Hepatocyte (in vitro differentiated cells): ENCODE measurements around the gene KIF23. TPM values are rescaled to one million over a fixed set of nuclear protein-coding genes. Genes with fewer than 3 reads are reported as not detected.

Experiments used
- DNase-seq: peaks from one replicate; pipeline ENCODE4 v3.0.0-alpha.2; 2016; ENCODE audit warnings: low spot score
- H2AFZ ChIP-seq: fragments of 200-600 bp; sonication (generic); 2 replicates; pipeline ENCODE4 v1.6.0; 2016; ENCODE audit warnings: antibody characterized with exemption, mild to moderate bottlenecking
- H3K27ac ChIP-seq: fragments of 200-600 bp; sonication (generic); 2 replicates; pipeline ENCODE4 v1.5.1; 2016; ENCODE audit warnings: mild to moderate bottlenecking
- H3K27me3 ChIP-seq: fragments of 200-600 bp; sonication (generic); 2 replicates; pipeline ENCODE4 v1.6.1; 2016
- H3K36me3 ChIP-seq: fragments of 200-600 bp; sonication (generic); replicated peaks from 2 replicates; pipeline ENCODE4 v1.5.1; 2016; ENCODE audit warnings: low read depth; ENCODE audit not compliant: insufficient read depth
- H3K4me1 ChIP-seq: fragments of 200-600 bp; sonication (generic); 2 replicates; pipeline ENCODE4 v1.5.1; 2016; ENCODE audit warnings: mild to moderate bottlenecking, moderate library complexity; ENCODE audit not compliant: insufficient read depth
- H3K4me2 ChIP-seq: fragments of 200-600 bp; sonication (generic); 2 replicates; pipeline ENCODE4 v1.6.0; 2016
- H3K4me3 ChIP-seq: fragments of 200-600 bp; sonication (generic); 2 replicates; pipeline ENCODE4 v1.5.1; 2016; ENCODE audit warnings: mild to moderate bottlenecking
- H3K79me2 ChIP-seq: fragments of 200-600 bp; sonication (generic); 2 replicates; pipeline ENCODE4 v1.6.0; 2017; ENCODE audit warnings: mild to moderate bottlenecking
- H3K9me2 ChIP-seq: fragments of 200-600 bp; sonication (generic); replicated peaks from 2 replicates; pipeline ENCODE4 v1.6.0; 2017; ENCODE audit warnings: mild to moderate bottlenecking; ENCODE audit not compliant: insufficient read depth
- H3K9me3 ChIP-seq: fragments of 200-600 bp; sonication (generic); 2 replicates; pipeline ENCODE4 v1.5.1; 2016; ENCODE audit warnings: low read depth, mild to moderate bottlenecking
- H4K20me1 ChIP-seq: fragments of 200-600 bp; sonication (generic); 2 replicates; pipeline ENCODE4 v1.6.0; 2016; ENCODE audit warnings: mild to moderate bottlenecking; ENCODE audit not compliant: insufficient read depth, poor library complexity, severe bottlenecking
- EZH2 ChIP-seq: fragments of 200-600 bp; sonication (generic); IDR thresholded peaks from 2 replicates; pipeline ENCODE4 v1.6.1; 2016; ENCODE audit warnings: antibody characterized with exemption, mild to moderate bottlenecking, borderline replicate concordance
- EZH2phosphoT487 ChIP-seq: fragments of 200-600 bp; sonication (generic); IDR thresholded peaks from one replicate; pipeline ENCODE4 v1.6.1; 2018; ENCODE audit warnings: antibody characterized with exemption, mild to moderate bottlenecking, low read depth, moderate library complexity; ENCODE audit not compliant: unreplicated experiment, severe bottlenecking
- WGBS: methylation state at CpG from one replicate; pipeline ENCODE4 v1.1.6; 2016; ENCODE audit warnings: low lambda C conversion rate; ENCODE audit errors: missing lambda C conversion rate; 5-methylcytosine and 5-hydroxymethylcytosine counted together
- polyA plus RNA-seq: library from polyadenylated mRNA; unstranded; fragments of >200 nt; fragmentation: Nextera tagmentation; extraction: Ambion mirVana; gene quantifications from 2 replicates; pipeline ENCODE4 v1.2.1, GENCODE V29; 2016
- total RNA-seq: library from RNA; depleted of rRNA; stranded (reverse); fragments of >200 nt; gene quantifications from 2 replicates; pipeline ENCODE4 v1.2.3, GENCODE V29; 2014
- TF ChIP-seq, protein P1 (sequence below): fragments of 200-600 bp; sonication (generic); IDR thresholded peaks from 2 replicates; pipeline ENCODE4 v1.5.1; 2016; ENCODE audit warnings: antibody characterized with exemption, mild to moderate bottlenecking; ENCODE audit not compliant: poor library complexity

Gene KIF23
- total and polyA plus RNA-seq, 2 experiments from 2014 or later, result 12.0 to 14.1 TPM

DNA sequence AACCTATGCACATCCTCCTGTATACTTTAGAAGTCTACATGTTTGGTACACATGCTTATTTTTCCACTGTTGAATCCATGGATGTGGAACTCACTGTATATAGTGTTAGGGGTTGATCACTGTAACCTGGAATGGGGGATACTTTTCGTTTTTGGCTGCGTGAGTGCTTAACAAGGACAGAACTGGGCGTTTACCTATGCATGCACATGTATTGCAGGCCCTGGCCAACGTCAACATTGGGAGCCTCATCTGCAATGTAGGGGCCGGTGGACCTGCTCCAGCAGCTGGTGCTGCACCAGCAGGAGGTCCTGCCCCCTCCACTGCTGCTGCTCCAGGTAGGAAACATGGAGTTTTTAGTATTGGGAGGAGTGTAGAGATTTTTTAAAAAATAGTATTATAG, 40.8 kb downstream of the KIF23 start:
- no peak for DNase-seq
- no peaks in the 10 kb centered on the region for H3K36me3 ChIP-seq

DNA sequence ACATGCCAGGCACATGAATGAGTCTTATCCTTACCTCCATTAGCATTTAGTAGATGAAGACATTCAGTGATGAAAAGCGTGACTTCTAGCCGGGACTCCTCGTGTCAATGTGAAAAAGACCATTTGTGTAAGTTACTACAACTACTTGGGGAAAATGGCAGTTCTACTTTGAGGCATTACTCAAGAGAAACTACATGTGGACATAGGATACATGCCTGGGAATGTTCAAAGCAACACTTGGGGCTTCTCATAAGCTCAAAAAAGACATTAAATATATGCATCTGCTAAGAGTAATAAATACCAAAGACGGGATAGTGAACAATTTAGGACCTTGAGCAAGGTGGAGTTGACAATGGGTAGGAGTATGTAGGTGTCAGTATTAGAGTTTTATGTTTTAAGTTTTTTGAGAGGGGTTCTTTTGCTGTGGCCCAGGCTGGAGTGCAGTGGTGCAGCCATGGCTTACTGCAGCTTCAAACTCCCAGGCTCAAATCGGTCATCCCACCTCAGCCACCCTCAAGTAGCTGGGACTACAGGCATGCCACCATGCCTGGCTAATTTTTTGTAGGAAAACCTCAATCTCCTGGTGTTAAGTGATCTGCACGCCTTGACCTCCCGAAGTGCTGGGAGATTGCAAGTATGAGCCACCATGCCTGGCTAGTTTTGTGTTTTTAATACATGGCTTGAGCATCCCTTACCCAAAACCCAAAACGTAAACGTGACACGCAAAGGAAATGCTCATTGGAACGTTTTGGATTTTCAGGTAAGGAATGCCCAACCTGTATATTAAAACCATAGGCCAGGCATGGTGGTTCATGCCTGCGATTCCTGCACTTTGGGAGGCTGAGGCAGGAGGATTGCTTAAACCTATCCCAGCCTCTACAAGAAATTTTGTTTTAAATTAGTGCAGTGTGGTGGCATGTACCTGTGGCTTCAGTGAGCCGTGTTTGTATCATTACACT, 42.3 kb downstream of the KIF23 start:
- H3K27ac ChIP-seq, result peak overlapping the region; percentile 2
- no peak for TF ChIP-seq EZH2
- TF ChIP-seq, protein P1, sequence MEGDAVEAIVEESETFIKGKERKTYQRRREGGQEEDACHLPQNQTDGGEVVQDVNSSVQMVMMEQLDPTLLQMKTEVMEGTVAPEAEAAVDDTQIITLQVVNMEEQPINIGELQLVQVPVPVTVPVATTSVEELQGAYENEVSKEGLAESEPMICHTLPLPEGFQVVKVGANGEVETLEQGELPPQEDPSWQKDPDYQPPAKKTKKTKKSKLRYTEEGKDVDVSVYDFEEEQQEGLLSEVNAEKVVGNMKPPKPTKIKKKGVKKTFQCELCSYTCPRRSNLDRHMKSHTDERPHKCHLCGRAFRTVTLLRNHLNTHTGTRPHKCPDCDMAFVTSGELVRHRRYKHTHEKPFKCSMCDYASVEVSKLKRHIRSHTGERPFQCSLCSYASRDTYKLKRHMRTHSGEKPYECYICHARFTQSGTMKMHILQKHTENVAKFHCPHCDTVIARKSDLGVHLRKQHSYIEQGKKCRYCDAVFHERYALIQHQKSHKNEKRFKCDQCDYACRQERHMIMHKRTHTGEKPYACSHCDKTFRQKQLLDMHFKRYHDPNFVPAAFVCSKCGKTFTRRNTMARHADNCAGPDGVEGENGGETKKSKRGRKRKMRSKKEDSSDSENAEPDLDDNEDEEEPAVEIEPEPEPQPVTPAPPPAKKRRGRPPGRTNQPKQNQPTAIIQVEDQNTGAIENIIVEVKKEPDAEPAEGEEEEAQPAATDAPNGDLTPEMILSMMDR, result no peak
- no peak for TF ChIP-seq EZH2phosphoT487
- WGBS, result 93% methylated on average over 13 of the region's 13 CpGs

More for the DNA sequence above, 40.8 kb downstream of the KIF23 start:
- H4K20me1 ChIP-seq, result peaks cover 30% of the 10 kb centered on the region
- 58% methylated on average over 5 of the region's 5 CpGs for WGBS
- no peaks in the 10 kb centered on the region for H3K27me3 ChIP-seq
- peaks cover 34% of the 10 kb centered on the region for H3K79me2 ChIP-seq
- TF ChIP-seq, protein P1, result no peak
- TF ChIP-seq EZH2 (no peak), EZH2phosphoT487 (no peak)
- no peak overlapping the region for H2AFZ ChIP-seq
- H3K27ac ChIP-seq, result no peak overlapping the region
- H3K4me2 ChIP-seq, result peak overlapping the region; percentile 94
- no peaks in the 10 kb centered on the region for H3K9me3 ChIP-seq
- H3K4me1 ChIP-seq, result peaks cover 16% of the 10 kb centered on the region
- H3K9me2 ChIP-seq, result no peaks in the 10 kb centered on the region
- no peak overlapping the region for H3K4me3 ChIP-seq

DNA sequence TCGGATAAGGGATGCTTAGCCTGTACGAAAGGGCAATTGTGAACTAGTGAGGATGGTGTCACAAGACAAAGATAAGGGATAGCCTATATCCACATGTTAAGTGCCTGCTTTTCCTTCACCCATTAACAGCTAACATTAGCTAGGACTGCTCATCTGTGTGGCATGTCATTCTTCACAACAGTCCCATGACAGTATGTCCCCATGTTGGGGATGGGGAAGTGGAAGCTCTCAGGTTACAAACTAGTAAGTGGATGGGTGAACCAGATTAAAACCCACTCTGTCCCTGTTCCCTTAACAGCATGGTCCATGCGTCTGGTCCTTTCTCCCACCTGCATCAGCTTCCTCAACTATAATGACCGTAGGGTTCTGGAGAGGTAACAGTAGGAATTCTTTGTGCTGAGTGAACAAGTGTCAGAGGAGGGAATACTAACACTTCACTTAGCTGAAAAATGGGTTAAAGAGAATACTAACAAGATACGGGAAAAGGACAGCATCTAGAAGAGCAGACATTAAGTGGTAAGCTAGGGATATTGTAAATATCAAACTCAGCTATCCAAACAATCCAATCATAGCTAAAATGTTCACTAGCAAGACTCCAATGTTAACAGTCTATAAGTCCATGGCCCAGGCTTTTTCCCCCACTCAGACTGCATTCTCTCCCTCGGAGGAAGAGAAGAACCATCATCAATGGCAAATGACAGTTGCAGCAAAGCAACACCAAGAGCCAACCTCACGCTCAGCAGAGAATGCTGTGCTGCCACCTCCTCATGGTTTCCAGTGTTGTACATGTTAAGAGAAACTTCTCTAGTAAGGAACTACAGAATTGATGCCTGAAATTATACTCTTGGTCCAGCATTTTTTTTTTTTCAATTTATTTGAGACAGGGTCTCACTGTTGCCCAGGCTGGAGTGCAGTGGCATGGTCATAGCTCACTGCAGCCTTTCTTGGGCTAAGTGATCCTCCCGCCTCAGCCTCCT, 43.4 kb downstream of the KIF23 start:
- Histone ChIP-seq H3K4me3 (no peak overlapping the region), H3K9me2 (no peaks in the 10 kb centered on the region), H3K4me2 (no peak overlapping the region), H4K20me1 (peaks cover 30% of the 10 kb centered on the region), H3K9me3 (no peaks in the 10 kb centered on the region), H3K4me1 (peaks cover 16% of the 10 kb centered on the region), H3K27ac (no peak overlapping the region), H3K79me2 (peaks cover 34% of the 10 kb centered on the region), H3K27me3 (no peaks in the 10 kb centered on the region), H3K36me3 (no peaks in the 10 kb centered on the region), H2AFZ (no peak overlapping the region)
- no peak for DNase-seq
- TF ChIP-seq, protein P1, result no peak
- TF ChIP-seq EZH2phosphoT487, result no peak
- no peak for TF ChIP-seq EZH2
- 82% methylated on average over 8 of the region's 8 CpGs for WGBS

More for the DNA sequence above, 42.3 kb downstream of the KIF23 start:
- no peaks in the 10 kb centered on the region for H3K27me3 ChIP-seq
- no peaks in the 10 kb centered on the region for H3K9me3 ChIP-seq
- H3K4me3 ChIP-seq, result no peak overlapping the region
- DNase-seq, result no peak
- peaks cover 16% of the 10 kb centered on the region for H3K4me1 ChIP-seq
- peaks cover 34% of the 10 kb centered on the region for H3K79me2 ChIP-seq
- H3K4me2 ChIP-seq, result no peak overlapping the region
- no peaks in the 10 kb centered on the region for H3K36me3 ChIP-seq
- peaks cover 30% of the 10 kb centered on the region for H4K20me1 ChIP-seq
- no peak overlapping the region for H2AFZ ChIP-seq
- no peaks in the 10 kb centered on the region for H3K9me2 ChIP-seq
